ENCODE measurements around the gene CDK17. TPM values are rescaled to one million over a fixed set of nuclear protein-coding genes. Genes with fewer than 3 reads are reported as not detected.

The CDK17 gene
- total and polyA plus RNA-seq, 9 of the 15 experiments (the other 6 are each of a cell fraction or from before 2014, with no cell fraction given): 4.8 to 39.3 (median 21.6) TPM

DNA sequence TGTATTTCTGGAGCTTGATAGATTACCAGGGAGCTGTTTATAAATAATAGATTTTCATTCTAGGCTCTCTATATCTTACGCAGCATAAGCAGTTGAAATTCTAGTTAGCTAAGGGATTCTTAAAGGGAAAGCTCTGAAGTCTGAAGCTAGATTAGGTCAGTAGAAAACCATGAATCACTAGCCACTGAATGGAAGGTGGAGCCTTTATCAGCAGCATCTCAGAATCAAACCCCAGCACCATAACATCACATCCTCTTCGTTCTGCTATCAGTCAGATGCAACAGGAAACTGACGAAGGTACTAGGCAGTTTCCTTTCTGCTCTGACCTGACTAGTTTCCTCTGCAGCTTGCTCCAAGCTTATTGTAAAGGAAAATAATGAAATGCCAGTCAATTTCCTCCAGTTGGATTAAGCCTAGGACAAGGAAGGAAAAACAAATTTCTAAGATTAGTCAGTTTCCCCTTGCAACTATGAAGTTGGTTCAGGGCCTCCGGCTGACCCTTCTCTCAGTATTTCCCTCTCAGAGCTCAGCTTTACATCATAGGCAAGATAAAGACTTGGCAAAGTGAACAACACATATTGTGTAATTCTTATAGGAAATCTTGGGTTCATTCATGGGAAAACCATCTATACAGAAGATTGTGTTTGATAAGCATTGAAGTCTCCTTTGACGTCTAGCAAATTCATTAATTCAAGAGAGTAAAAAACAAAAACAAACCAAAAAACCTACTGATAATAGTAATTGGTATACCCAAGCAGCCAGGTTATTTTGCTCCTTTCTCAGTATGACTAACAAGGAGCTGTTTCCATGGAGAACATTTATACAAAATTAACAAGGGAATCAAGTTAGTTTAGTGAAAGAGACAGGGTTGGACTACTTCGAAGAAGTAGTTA lies 45.7 kb upstream of the CDK17 start (continued):
- TF ChIP-seq, protein P1, sequence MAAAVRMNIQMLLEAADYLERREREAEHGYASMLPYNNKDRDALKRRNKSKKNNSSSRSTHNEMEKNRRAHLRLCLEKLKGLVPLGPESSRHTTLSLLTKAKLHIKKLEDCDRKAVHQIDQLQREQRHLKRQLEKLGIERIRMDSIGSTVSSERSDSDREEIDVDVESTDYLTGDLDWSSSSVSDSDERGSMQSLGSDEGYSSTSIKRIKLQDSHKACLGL (CRISPR knock-in tag; IDR thresholded peaks at IDR 0.05; ENCODE audit: borderline replicate concordance, poor library complexity, severe bottlenecking): no peak
- TF ChIP-seq, protein P2, sequence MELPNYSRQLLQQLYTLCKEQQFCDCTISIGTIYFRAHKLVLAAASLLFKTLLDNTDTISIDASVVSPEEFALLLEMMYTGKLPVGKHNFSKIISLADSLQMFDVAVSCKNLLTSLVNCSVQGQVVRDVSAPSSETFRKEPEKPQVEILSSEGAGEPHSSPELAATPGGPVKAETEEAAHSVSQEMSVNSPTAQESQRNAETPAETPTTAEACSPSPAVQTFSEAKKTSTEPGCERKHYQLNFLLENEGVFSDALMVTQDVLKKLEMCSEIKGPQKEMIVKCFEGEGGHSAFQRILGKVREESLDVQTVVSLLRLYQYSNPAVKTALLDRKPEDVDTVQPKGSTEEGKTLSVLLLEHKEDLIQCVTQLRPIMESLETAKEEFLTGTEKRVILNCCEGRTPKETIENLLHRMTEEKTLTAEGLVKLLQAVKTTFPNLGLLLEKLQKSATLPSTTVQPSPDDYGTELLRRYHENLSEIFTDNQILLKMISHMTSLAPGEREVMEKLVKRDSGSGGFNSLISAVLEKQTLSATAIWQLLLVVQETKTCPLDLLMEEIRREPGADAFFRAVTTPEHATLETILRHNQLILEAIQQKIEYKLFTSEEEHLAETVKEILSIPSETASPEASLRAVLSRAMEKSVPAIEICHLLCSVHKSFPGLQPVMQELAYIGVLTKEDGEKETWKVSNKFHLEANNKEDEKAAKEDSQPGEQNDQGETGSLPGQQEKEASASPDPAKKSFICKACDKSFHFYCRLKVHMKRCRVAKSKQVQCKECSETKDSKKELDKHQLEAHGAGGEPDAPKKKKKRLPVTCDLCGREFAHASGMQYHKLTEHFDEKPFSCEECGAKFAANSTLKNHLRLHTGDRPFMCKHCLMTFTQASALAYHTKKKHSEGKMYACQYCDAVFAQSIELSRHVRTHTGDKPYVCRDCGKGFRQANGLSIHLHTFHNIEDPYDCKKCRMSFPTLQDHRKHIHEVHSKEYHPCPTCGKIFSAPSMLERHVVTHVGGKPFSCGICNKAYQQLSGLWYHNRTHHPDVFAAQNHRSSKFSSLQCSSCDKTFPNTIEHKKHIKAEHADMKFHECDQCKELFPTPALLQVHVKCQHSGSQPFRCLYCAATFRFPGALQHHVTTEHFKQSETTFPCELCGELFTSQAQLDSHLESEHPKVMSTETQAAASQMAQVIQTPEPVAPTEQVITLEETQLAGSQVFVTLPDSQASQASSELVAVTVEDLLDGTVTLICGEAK (IDR thresholded peaks at IDR 0.05): peak; percentile 61; the same call in 1 of the 2 replicates
- TF ChIP-seq, protein P2 (CRISPR knock-in tag; IDR thresholded peaks at IDR 0.05): no peak
- TF ChIP-seq LEF1 (IDR thresholded peaks at IDR 0.05) (peak; percentile 54), SOX6 (IDR thresholded peaks at IDR 0.05) (peak; percentile 58), ZBTB17 (CRISPR knock-in tag; IDR thresholded peaks at IDR 0.05) (no peak), FOXA1 (IDR thresholded peaks at IDR 0.05; ENCODE audit: borderline replicate concordance) (no peak), NFE2 (IDR thresholded peaks at IDR 0.05; ENCODE audit: low read depth) (peak; percentile 44), ZBTB1 (CRISPR knock-in tag; IDR thresholded peaks at IDR 0.05; ENCODE audit: borderline replicate concordance, low read depth) (no peak), FOXA3 (CRISPR knock-in tag; conservative IDR thresholded peaks at IDR 0.05 in 1 of 2, IDR thresholded peaks at IDR 0.05 in 1 of 2) (no peak), HNRNPL (IDR thresholded peaks at IDR 0.05; ENCODE audit: low read depth, low read length) (no peak), HCFC1 (IDR thresholded peaks at IDR 0.05; ENCODE audit: low read depth, low read length) (no peak), POLR2H (tag; IDR thresholded peaks at IDR 0.05; ENCODE audit: low read depth) (peak; percentile 69; the same call in 1 of the 2 replicates), RNF2 (IDR thresholded peaks at IDR 0.05) (0 out of 2 replicates have a peak, but pooled peaks have one; percentile 46), ZNF584 (CRISPR knock-in tag; IDR thresholded peaks at IDR 0.05; ENCODE audit: low read depth) (peak; percentile 57; the same call in 1 of the 2 replicates), TRIM24 (IDR thresholded peaks at IDR 0.05) (peak; percentile 53 to 69; a peak in 2 of 4 replicates)
- TF ChIP-seq, protein P3, sequence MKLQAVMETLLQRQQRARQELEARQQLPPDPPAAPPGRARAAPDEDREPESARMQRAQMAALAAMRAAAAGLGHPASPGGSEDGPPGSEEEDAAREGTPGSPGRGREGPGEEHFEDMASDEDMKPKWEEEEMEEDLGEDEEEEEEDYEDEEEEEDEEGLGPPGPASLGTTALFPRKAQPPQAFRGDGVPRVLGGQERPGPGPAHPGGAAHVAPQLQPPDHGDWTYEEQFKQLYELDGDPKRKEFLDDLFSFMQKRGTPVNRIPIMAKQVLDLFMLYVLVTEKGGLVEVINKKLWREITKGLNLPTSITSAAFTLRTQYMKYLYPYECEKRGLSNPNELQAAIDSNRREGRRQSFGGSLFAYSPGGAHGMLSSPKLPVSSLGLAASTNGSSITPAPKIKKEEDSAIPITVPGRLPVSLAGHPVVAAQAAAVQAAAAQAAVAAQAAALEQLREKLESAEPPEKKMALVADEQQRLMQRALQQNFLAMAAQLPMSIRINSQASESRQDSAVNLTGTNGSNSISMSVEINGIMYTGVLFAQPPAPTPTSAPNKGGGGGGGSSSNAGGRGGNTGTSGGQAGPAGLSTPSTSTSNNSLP (IDR thresholded peaks at IDR 0.05; ENCODE audit: borderline replicate concordance, low read depth, low read length): peak; percentile 53

Data from K562 (cell line).